Endothelial cell of umbilical vein (primary cell): ENCODE measurements around the gene APOBEC3A. TPM values are rescaled to one million over a fixed set of nuclear protein-coding genes. Genes with fewer than 3 reads are reported as not detected.

Experiments
- BruUV-seq: library from RNA; stranded (reverse); fragments of 400-500 nt; replicated peaks from 2 replicates; lab custom pipeline; 2021; lab: Mats Ljungman, UMichigan
- CTCF ChIA-PET: fragments of 300-600, 350-600 bp; sonication (Branson Sonifier 250); formaldehyde crosslinking; loops from one replicate; lab custom pipeline; 2021; ENCODE audit warnings: antibody characterized with exemption, inconsistent platforms; lab: Charles Lee
- POLR2A ChIA-PET: fragments of 300-600, 350-600 bp; sonication (Branson Sonifier 250); formaldehyde crosslinking; loops from one replicate; lab custom pipeline; 2021; ENCODE audit warnings: antibody characterized with exemption, inconsistent platforms; lab: Charles Lee
- DNase-seq: peaks from one replicate; pipeline ENCODE4 v3.0.0-alpha.2; 2011; ENCODE audit warnings: low read depth, low spot score
- FAIRE-seq: peaks from 2 replicates; lab custom pipeline; 2011; peaks lifted over from hg19 to GRCh38; lab: Jason Lieb, UNC
- H2AFZ ChIP-seq: 2 replicates; pipeline ENCODE4 v1.6.0; 2012; ENCODE audit warnings: low read depth, low read length, control low read depth, inconsistent platforms
- H3K27ac ChIP-seq: 2 replicates; pipeline ENCODE4 v1.5.1; 2011; ENCODE audit warnings: low read depth, mild to moderate bottlenecking, control low read depth, low read length, moderate library complexity; ENCODE audit not compliant: insufficient read depth
- H3K27me3 ChIP-seq, 2 experiments: 2 replicates each; pipeline versions ENCODE4 v1.6.0 to v1.6.1; 2011; ENCODE audit warnings: low read length in 2 of 2, mixed read lengths in 1 of 2; ENCODE audit not compliant: control insufficient read depth in 2 of 2, insufficient read depth in 2 of 2
- H3K36me3 ChIP-seq, 2 experiments: 2 replicates in 1 of 2; 3 replicates in 1 of 2; pipeline ENCODE4 v1.5.1; 2011; ENCODE audit warnings: low read length in 2 of 2, mild to moderate bottlenecking in 1 of 2, moderate library complexity in 1 of 2; ENCODE audit not compliant: control insufficient read depth in 2 of 2, insufficient read depth in 2 of 2; ENCODE audit errors: extremely low read depth in 1 of 2
- H3K4me1 ChIP-seq: 3 replicates; pipeline ENCODE4 v1.5.1; 2011; ENCODE audit warnings: mild to moderate bottlenecking, low read length; ENCODE audit not compliant: control insufficient read depth, insufficient read depth; ENCODE audit errors: extremely low read depth
- H3K4me2 ChIP-seq: 2 replicates; pipeline ENCODE4 v1.6.1; 2011; ENCODE audit warnings: low read length, control low read depth, mixed read lengths; ENCODE audit not compliant: insufficient read depth
- H3K4me3 ChIP-seq, 3 experiments: fragments of 200-600 bp in 1 of 3; sonication (generic), shearing (Covaris generic) in 1 of 3; replicated peaks in 1 of 3; 2 replicates each; pipeline ENCODE4 v1.5.1; 2011 to 2016; ENCODE audit warnings: control low read depth in 3 of 3, low read length in 3 of 3, mild to moderate bottlenecking in 2 of 3, inconsistent platforms in 1 of 3, low read depth in 1 of 3, moderate library complexity in 1 of 3; ENCODE audit not compliant: insufficient read depth in 1 of 3
- H3K79me2 ChIP-seq: 2 replicates; pipeline ENCODE4 v1.6.0; 2012; ENCODE audit warnings: low read length, inconsistent platforms; ENCODE audit not compliant: control insufficient read depth, insufficient read depth
- H3K9ac ChIP-seq: replicated peaks from 2 replicates; pipeline ENCODE3; 2011; ENCODE audit warnings: low read length, control low read depth; ENCODE audit not compliant: insufficient read depth; ENCODE audit errors: extremely low read depth
- H3K9me1 ChIP-seq: replicated peaks from 3 replicates; pipeline ENCODE4 v1.6.0; 2011; ENCODE audit warnings: mild to moderate bottlenecking, low read length; ENCODE audit not compliant: control insufficient read depth, insufficient read depth; ENCODE audit errors: extremely low read depth
- H3K9me3 ChIP-seq: replicated peaks from 2 replicates; pipeline ENCODE4 v1.5.1; 2012; ENCODE audit warnings: low read length, inconsistent platforms; ENCODE audit not compliant: control insufficient read depth, insufficient read depth
- H4K20me1 ChIP-seq: replicated peaks from 2 replicates; pipeline ENCODE3; 2011; ENCODE audit warnings: mild to moderate bottlenecking, low read length; ENCODE audit not compliant: control insufficient read depth, insufficient read depth; ENCODE audit errors: extremely low read depth
- EZH2 ChIP-seq: IDR thresholded peaks from 2 replicates; pipeline ENCODE4 v1.6.1; 2012; ENCODE audit warnings: borderline replicate concordance, low read depth, mild to moderate bottlenecking, moderate library complexity, low read length, inconsistent platforms; ENCODE audit not compliant: severe bottlenecking
- FOS ChIP-seq: IDR thresholded peaks from 2 replicates; pipeline ENCODE4 v1.6.1; 2011; ENCODE audit warnings: mild to moderate bottlenecking, low read length, moderate library complexity, borderline replicate concordance; ENCODE audit not compliant: insufficient read depth
- GATA2 ChIP-seq: IDR thresholded peaks from 2 replicates; pipeline ENCODE4 v1.7.0; 2011; ENCODE audit warnings: low read depth, mild to moderate bottlenecking, moderate library complexity, mixed read lengths, low read length; ENCODE audit not compliant: insufficient read length, insufficient read depth
- JUN ChIP-seq: IDR thresholded peaks from 2 replicates; pipeline ENCODE4 v1.6.1; 2011; ENCODE audit warnings: borderline replicate concordance, low read depth; ENCODE audit not compliant: insufficient read length, insufficient read depth
- MYC ChIP-seq: IDR thresholded peaks from one replicate; pipeline ENCODE4 v1.6.1; 2011; ENCODE audit warnings: mild to moderate bottlenecking, low read depth, low read length
- POLR2A ChIP-seq: IDR thresholded peaks from 2 replicates; pipeline ENCODE4 v1.6.1; 2012; ENCODE audit warnings: low read depth, mild to moderate bottlenecking, control low read depth, low read length
- POLR2AphosphoS5 ChIP-seq: IDR thresholded peaks from 2 replicates; pipeline ENCODE4 v1.6.1; 2012; ENCODE audit warnings: low read depth, mild to moderate bottlenecking, control low read depth, low read length, moderate library complexity; ENCODE audit not compliant: insufficient read depth
- dilution Hi-C: fragments of 300-500 bp; cut with MboI; formaldehyde crosslinking; loops from one replicate; pipeline ENCODE4 v1.15.0; 2019; ENCODE audit warnings: low sequenced_read_pairs; ENCODE audit not compliant: extremely low pct_ligation_motif_present
- intact Hi-C: fragments of 100-400 bp; cut with micrococcal nuclease; formaldehyde crosslinking; loops from one replicate; pipeline ENCODE4 v1.10.0; 2022
- polyA plus RNA-seq, 4 experiments: library from polyadenylated mRNA; depleted of rRNA in 3 of 4; stranded (reverse) in 3 of 4; unstranded in 1 of 4; fragments of >200 nt; gene quantifications; 2 replicates each; pipeline versions ENCODE4 v1.2.1 to v1.2.3, GENCODE V29; 2011 to 2012; ENCODE audit warnings: missing spikeins in 1 of 4
- total RNA-seq: library from RNA; stranded (reverse); gene quantifications from 2 replicates; pipeline ENCODE4 v1.2.3, GENCODE V29; 2021
- TF ChIP-seq, protein P1 (sequence below): IDR thresholded peaks from 2 replicates; pipeline ENCODE4 v1.6.1; 2011; ENCODE audit not compliant: insufficient read depth, insufficient read length
- TF ChIP-seq, protein P2 (sequence below), 2 donors: IDR thresholded peaks; 1 replicate in 1 of 2; 2 replicates in 1 of 2; pipeline ENCODE4 v1.5.1; 2011; ENCODE audit warnings: low read length in 2 of 2, mild to moderate bottlenecking in 2 of 2, moderate library complexity in 2 of 2, control low read depth in 1 of 2, inconsistent platforms in 1 of 2, low read depth in 1 of 2; ENCODE audit not compliant: insufficient read depth in 1 of 2; ENCODE audit errors: extremely low read depth in 1 of 2

The APOBEC3A gene
- total and polyA plus RNA-seq, 2 donors (not counting 3 experiments of a cell fraction or from before 2014, with no cell fraction given): not detected

DNA sequence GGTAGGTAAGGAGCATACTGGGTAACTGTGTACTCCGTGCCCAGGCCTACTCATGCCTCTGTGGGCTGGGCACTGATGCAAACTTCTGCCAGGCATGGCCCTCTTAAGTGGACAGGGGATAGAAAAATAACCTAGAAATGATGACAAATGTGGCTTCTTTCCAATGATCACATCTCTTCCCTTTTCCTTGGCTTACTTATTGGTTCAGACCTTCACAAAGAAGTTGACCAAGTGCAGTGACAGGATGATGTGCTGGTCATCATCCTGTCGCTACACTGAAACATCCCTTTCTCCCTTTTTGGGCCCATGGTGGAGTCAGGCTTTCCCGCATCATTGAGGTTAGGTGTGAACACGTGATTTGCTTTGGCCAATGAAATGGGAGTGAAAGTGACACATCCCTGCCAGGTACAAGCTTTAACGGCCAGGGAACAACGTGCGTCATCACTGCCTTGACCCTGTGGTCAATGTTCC, 31.8 kb upstream of the APOBEC3A start:
- ChIA-PET CTCF (no interaction called here), POLR2A (no interaction called here)
- FAIRE-seq: no peak
- Histone ChIP-seq H3K27ac (no peak overlapping the region), H3K9me3 (no peaks in the 10 kb centered on the region), H3K4me3 (no peak overlapping the region), H3K36me3 (no peaks in the 10 kb centered on the region), H3K9me1 (no peaks in the 10 kb centered on the region), H3K4me1 (peaks cover 18% of the 10 kb centered on the region), H3K27me3 (peaks cover 0 to 4% of the 10 kb centered on the region in 2 experiments), H3K79me2 (no peaks in the 10 kb centered on the region), H3K4me2 (no peak overlapping the region), H4K20me1 (no peaks in the 10 kb centered on the region), H3K9ac (no peak overlapping the region), H2AFZ (no peak overlapping the region)
- dilution Hi-C loops: no loop called here
- intact Hi-C loops: loop anchor here (10.0 kb wide), 1 partner anchor 59 kb away; the partner anchor contains the start of gene APOBEC3B
- TF ChIP-seq FOS (no peak), MYC (no peak), JUN (no peak), POLR2A (no peak), GATA2 (no peak), POLR2AphosphoS5 (no peak), EZH2 (no peak)
- TF ChIP-seq, protein P1, sequence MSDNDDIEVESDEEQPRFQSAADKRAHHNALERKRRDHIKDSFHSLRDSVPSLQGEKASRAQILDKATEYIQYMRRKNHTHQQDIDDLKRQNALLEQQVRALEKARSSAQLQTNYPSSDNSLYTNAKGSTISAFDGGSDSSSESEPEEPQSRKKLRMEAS: no peak
- TF ChIP-seq, protein P2, sequence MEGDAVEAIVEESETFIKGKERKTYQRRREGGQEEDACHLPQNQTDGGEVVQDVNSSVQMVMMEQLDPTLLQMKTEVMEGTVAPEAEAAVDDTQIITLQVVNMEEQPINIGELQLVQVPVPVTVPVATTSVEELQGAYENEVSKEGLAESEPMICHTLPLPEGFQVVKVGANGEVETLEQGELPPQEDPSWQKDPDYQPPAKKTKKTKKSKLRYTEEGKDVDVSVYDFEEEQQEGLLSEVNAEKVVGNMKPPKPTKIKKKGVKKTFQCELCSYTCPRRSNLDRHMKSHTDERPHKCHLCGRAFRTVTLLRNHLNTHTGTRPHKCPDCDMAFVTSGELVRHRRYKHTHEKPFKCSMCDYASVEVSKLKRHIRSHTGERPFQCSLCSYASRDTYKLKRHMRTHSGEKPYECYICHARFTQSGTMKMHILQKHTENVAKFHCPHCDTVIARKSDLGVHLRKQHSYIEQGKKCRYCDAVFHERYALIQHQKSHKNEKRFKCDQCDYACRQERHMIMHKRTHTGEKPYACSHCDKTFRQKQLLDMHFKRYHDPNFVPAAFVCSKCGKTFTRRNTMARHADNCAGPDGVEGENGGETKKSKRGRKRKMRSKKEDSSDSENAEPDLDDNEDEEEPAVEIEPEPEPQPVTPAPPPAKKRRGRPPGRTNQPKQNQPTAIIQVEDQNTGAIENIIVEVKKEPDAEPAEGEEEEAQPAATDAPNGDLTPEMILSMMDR (IDR thresholded peaks at IDR 0.05; ENCODE audit: extremely low read depth in 1 of 2, insufficient read depth in 1 of 2, low read depth in 1 of 2, low read length in 2 of 2): no peak
- no peak for DNase-seq
- no TSS peak for BruUV-seq
